Keratinocyte (primary cell): ENCODE results near the gene TUBGCP3. TPM values are rescaled to one million over a fixed set of nuclear protein-coding genes. Genes with fewer than 3 reads are reported as not detected.

ENCODE experiments used
- DNase-seq: peaks from one replicate; pipeline ENCODE4 v3.0.0-alpha.2; 2011; ENCODE audit warnings: low read depth, missing footprints, low spot score
- FAIRE-seq: peaks from 2 replicates; lab custom pipeline; 2011; peaks lifted over from hg19 to GRCh38; lab: Jason Lieb, UNC
- H2AFZ ChIP-seq: 2 replicates; pipeline ENCODE4 v1.6.0; 2012; ENCODE audit warnings: low read length, control low read depth, inconsistent platforms; ENCODE audit not compliant: control insufficient read depth
- H3K27ac ChIP-seq: 2 replicates; pipeline ENCODE4 v1.5.1; 2011; ENCODE audit warnings: low read length; ENCODE audit not compliant: control insufficient read depth, insufficient read depth
- H3K27me3 ChIP-seq: 3 replicates; pipeline ENCODE4 v1.6.0; 2011; ENCODE audit warnings: low read length; ENCODE audit not compliant: control insufficient read depth, insufficient read depth; ENCODE audit errors: extremely low read depth
- H3K36me3 ChIP-seq, 2 experiments: 2 replicates in 1 of 2; 3 replicates in 1 of 2; pipeline ENCODE4 v1.5.1; 2011; ENCODE audit warnings: low read length in 2 of 2, mild to moderate bottlenecking in 1 of 2; ENCODE audit not compliant: control insufficient read depth in 2 of 2, insufficient read depth in 2 of 2; ENCODE audit errors: extremely low read depth in 1 of 2
- H3K4me1 ChIP-seq: 3 replicates; pipeline ENCODE4 v1.5.1; 2011; ENCODE audit warnings: low read length; ENCODE audit not compliant: control insufficient read depth, insufficient read depth; ENCODE audit errors: extremely low read depth
- H3K4me2 ChIP-seq: 3 replicates; pipeline ENCODE4 v1.6.0; 2011; ENCODE audit warnings: low read depth, low read length; ENCODE audit not compliant: control insufficient read depth, insufficient read depth; ENCODE audit errors: extremely low read depth
- H3K4me3 ChIP-seq, 3 experiments: fragments of 200-600 bp in 1 of 3; sonication (generic) in 1 of 3; 2 replicates in 2 of 3; 3 replicates in 1 of 3; pipeline ENCODE4 v1.5.1; 2011 to 2016; ENCODE audit warnings: low read length in 3 of 3, mild to moderate bottlenecking in 3 of 3, control low read depth in 2 of 3, inconsistent platforms in 1 of 3, low read depth in 1 of 3, mixed read lengths in 1 of 3, mixed run types in 1 of 3, moderate library complexity in 1 of 3; ENCODE audit not compliant: control insufficient read depth in 2 of 3, insufficient read depth in 2 of 3; ENCODE audit errors: extremely low read depth in 1 of 3
- H3K79me2 ChIP-seq: 2 replicates; pipeline ENCODE4 v1.6.0; 2012; ENCODE audit warnings: low read length; ENCODE audit not compliant: control insufficient read depth, insufficient read depth
- H3K9ac ChIP-seq: 3 replicates; pipeline ENCODE4 v1.6.0; 2011; ENCODE audit warnings: low read length; ENCODE audit not compliant: control insufficient read depth, insufficient read depth; ENCODE audit errors: extremely low read depth
- H3K9me1 ChIP-seq: 3 replicates; pipeline ENCODE4 v1.6.0; 2011; ENCODE audit warnings: low read length; ENCODE audit not compliant: control insufficient read depth, insufficient read depth; ENCODE audit errors: extremely low read depth
- H3K9me3 ChIP-seq: 2 replicates; pipeline ENCODE4 v1.5.1; 2012; ENCODE audit warnings: low read depth, low read length; ENCODE audit not compliant: control insufficient read depth
- H4K20me1 ChIP-seq: 3 replicates; pipeline ENCODE4 v1.6.0; 2011; ENCODE audit warnings: low read length; ENCODE audit not compliant: control insufficient read depth, insufficient read depth; ENCODE audit errors: extremely low read depth
- EZH2 ChIP-seq: IDR thresholded peaks from one replicate; pipeline ENCODE4 v1.6.1; 2012; ENCODE audit warnings: inconsistent platforms, mild to moderate bottlenecking, low read length, moderate library complexity
- dilution Hi-C: fragments of 300-500 bp; cut with MboI; formaldehyde crosslinking; loops from one replicate; pipeline ENCODE4 v1.7.0; 2020; ENCODE audit warnings: low sequenced_read_pairs; ENCODE audit not compliant: extremely low pct_ligation_motif_present
- polyA plus RNA-seq, 5 experiments: library from polyadenylated mRNA; depleted of rRNA in 3 of 5; stranded (reverse) in 3 of 5; stranded (forward) in 1 of 5; unstranded in 1 of 5; fragments of >200 nt; gene quantifications; 1 replicate in 1 of 5; 2 replicates in 3 of 5; 3 replicates in 1 of 5; pipeline versions ENCODE4 v1.2.1 to v1.2.3, GENCODE V29; 2011 to 2012; ENCODE audit warnings: missing spikeins in 2 of 5, low read depth in 1 of 5, low replicate concordance in 1 of 5
- TF ChIP-seq, protein P1 (sequence below), 3 experiments: IDR thresholded peaks in 1 of 3; conservative IDR thresholded peaks in 1 of 3; optimal IDR thresholded peaks in 1 of 3; 2 replicates in 2 of 3; 3 replicates in 1 of 3; pipeline versions ENCODE3 to v1.5.1; 2011; ENCODE audit warnings: low read length in 3 of 3, mild to moderate bottlenecking in 3 of 3, moderate library complexity in 2 of 3, control low read depth in 1 of 3, inconsistent platforms in 1 of 3; ENCODE audit not compliant: insufficient read depth in 2 of 3; ENCODE audit errors: extremely low read depth in 1 of 3

The TUBGCP3 gene
- polyA plus RNA-seq, 1 donor (not counting 4 experiments of a cell fraction or from before 2014, with no cell fraction given): 14.0 TPM

DNA sequence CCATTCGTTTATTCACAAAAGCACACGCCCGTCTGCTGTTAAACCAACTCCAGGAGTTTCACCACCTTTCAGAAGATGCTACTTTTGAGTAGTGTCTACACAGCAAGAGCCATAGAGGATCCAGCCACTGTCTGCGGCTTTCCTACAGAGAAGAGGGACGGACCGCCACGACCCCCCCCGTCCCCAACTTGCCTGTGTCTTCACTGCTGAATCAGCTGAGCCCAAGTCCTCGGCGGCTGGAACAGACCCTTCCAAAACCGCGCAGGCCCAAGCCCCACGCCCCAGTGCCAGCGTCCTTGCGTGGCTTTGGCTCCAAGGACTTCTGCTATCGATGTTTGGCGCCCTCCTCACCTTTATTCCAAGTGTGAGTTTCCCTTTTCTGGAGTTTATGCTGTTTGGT lies 146.7 kb downstream of the TUBGCP3 start:
- FAIRE-seq (no peak), DNase-seq (no peak)
- no peak overlapping the region for H2AFZ ChIP-seq
- no peaks in the 10 kb centered on the region for H3K9me1 ChIP-seq
- H3K9ac ChIP-seq: no peak overlapping the region
- H3K27me3 ChIP-seq: peaks cover 18% of the 10 kb centered on the region
- no peaks in the 10 kb centered on the region for H3K9me3 ChIP-seq
- H3K79me2 ChIP-seq: no peaks in the 10 kb centered on the region
- H3K36me3 ChIP-seq: no peaks in the 10 kb centered on the region
- dilution Hi-C loops: no loop called here
- H3K27ac ChIP-seq: no peak overlapping the region
- H3K4me2 ChIP-seq: no peak overlapping the region
- H4K20me1 ChIP-seq: no peaks in the 10 kb centered on the region
- H3K4me3 ChIP-seq: no peak overlapping the region
- no peaks in the 10 kb centered on the region for H3K4me1 ChIP-seq
- TF ChIP-seq, protein P1, sequence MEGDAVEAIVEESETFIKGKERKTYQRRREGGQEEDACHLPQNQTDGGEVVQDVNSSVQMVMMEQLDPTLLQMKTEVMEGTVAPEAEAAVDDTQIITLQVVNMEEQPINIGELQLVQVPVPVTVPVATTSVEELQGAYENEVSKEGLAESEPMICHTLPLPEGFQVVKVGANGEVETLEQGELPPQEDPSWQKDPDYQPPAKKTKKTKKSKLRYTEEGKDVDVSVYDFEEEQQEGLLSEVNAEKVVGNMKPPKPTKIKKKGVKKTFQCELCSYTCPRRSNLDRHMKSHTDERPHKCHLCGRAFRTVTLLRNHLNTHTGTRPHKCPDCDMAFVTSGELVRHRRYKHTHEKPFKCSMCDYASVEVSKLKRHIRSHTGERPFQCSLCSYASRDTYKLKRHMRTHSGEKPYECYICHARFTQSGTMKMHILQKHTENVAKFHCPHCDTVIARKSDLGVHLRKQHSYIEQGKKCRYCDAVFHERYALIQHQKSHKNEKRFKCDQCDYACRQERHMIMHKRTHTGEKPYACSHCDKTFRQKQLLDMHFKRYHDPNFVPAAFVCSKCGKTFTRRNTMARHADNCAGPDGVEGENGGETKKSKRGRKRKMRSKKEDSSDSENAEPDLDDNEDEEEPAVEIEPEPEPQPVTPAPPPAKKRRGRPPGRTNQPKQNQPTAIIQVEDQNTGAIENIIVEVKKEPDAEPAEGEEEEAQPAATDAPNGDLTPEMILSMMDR (optimal IDR thresholded peaks at IDR 0.05 in 1 of 3, IDR thresholded peaks at IDR 0.05 in 1 of 3, conservative IDR thresholded peaks at IDR 0.05 in 1 of 3; ENCODE audit: extremely low read depth in 1 of 3, insufficient read depth in 2 of 3, low read length in 3 of 3): no peak
- TF ChIP-seq EZH2: no peak

DNA sequence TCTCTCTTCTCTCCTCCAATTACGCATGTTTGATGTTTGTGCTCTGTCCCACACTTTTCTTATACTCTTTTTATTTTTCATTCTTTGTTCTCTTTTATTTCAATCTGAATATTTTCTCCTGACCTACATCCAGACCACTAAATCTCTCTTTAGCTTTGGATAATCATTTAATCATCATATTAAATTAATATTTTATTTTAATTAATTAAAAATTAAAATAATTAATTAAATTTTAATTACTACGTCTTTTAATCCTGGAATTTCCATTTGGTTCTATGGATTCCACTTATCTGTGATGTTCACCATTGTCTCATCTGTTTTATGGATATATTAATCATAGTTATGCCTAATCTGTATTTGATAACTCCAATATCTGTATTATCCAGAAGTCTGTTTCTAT lies 149.4 kb downstream of the TUBGCP3 start:
- Histone ChIP-seq H3K79me2 (no peaks in the 10 kb centered on the region), H3K27ac (no peak overlapping the region), H3K4me2 (no peak overlapping the region), H3K4me3 (no peak overlapping the region), H3K27me3 (peaks cover 11% of the 10 kb centered on the region), H3K4me1 (no peaks in the 10 kb centered on the region), H3K36me3 (no peaks in the 10 kb centered on the region), H4K20me1 (no peaks in the 10 kb centered on the region), H3K9ac (no peak overlapping the region), H3K9me3 (no peaks in the 10 kb centered on the region), H2AFZ (no peak overlapping the region), H3K9me1 (no peaks in the 10 kb centered on the region)
- FAIRE-seq (no peak), DNase-seq (no peak)
- TF ChIP-seq, protein P1 (optimal IDR thresholded peaks at IDR 0.05 in 1 of 3, IDR thresholded peaks at IDR 0.05 in 1 of 3, conservative IDR thresholded peaks at IDR 0.05 in 1 of 3; ENCODE audit: extremely low read depth in 1 of 3, insufficient read depth in 2 of 3, low read length in 3 of 3): no peak
- TF ChIP-seq EZH2: no peak
- dilution Hi-C loops: no loop called here
